Uterus (tissue), 4 donors: ENCODE data around the gene NFIC. TPM values are rescaled to one million over a fixed set of nuclear protein-coding genes. Genes with fewer than 3 reads are reported as not detected.
"Not testable (repeated sequence)": the region's sequence is repeated elsewhere in the genome, so short reads cannot be mapped to it uniquely, and the experiment has no call there.

Experiments used
- DNase-seq, 2 donors: peaks; one replicate each; pipeline ENCODE4 v3.0.0-alpha.2; 2019 to 2020
- H3K27ac ChIP-seq, 2 donors: fragments of 200-600 bp; sonication (generic); 1 replicate in 1 of 2; 2 replicates in 1 of 2; pipeline ENCODE4 v1.5.1; 2016 to 2018
- H3K27me3 ChIP-seq, 2 donors: fragments of 200-600 bp; sonication (generic); one replicate each; pipeline ENCODE4 v1.5.1; 2018 to 2019; ENCODE audit warnings: control low read depth in 1 of 2
- H3K36me3 ChIP-seq, 2 donors: fragments of 200-600 bp; sonication (generic); one replicate each; pipeline ENCODE4 v1.5.1; 2019; ENCODE audit warnings: control low read depth in 1 of 2
- H3K4me1 ChIP-seq, 2 donors: fragments of 200-600 bp; sonication (generic); one replicate each; pipeline ENCODE4 v1.5.1; 2018 to 2019; ENCODE audit warnings: control low read depth in 1 of 2
- H3K4me3 ChIP-seq, 2 donors: fragments of 200-600 bp; sonication (generic); 1 replicate in 1 of 2; 2 replicates in 1 of 2; pipeline ENCODE4 v1.5.1; 2018 to 2019; ENCODE audit warnings: mild to moderate bottlenecking in 1 of 2
- H3K9me3 ChIP-seq, 2 donors: fragments of 200-600 bp; sonication (generic); one replicate each; pipeline ENCODE4 v1.5.1; 2019; ENCODE audit warnings: control low read depth in 1 of 2
- POLR2A ChIP-seq, 2 donors: fragments of 450-650 bp; IDR thresholded peaks; one replicate each; pipeline ENCODE4 v1.6.1; 2016; ENCODE audit warnings: antibody characterized with exemption in 2 of 2, mild to moderate bottlenecking in 1 of 2, moderate library complexity in 1 of 2
- intact Hi-C: fragments of 100-400 bp; cut with DNase I; formaldehyde crosslinking; loops from one replicate; pipeline ENCODE4 v1.15.1; 2023; ENCODE audit warnings: low total_unique reads
- total RNA-seq, 4 donors: library from RNA; depleted of rRNA in 3 of 4; stranded (reverse); fragments of >200 nt in 3 of 4; gene quantifications; one replicate each; pipeline versions ENCODE4 v1.1.0 to v1.2.4, GENCODE V29; 2014 to 2023
- TF ChIP-seq, protein P1 (sequence below), 4 experiments: fragments of 200-600 bp in 2 of 4; fragments of 450-650 bp in 2 of 4; sonication (generic) in 2 of 4; IDR thresholded peaks; one replicate each; pipeline ENCODE4 v1.5.1; 2016 to 2019; ENCODE audit warnings: antibody characterized with exemption in 4 of 4, mild to moderate bottlenecking in 2 of 4, moderate library complexity in 1 of 4
- donor health status: DM: yes; HTN: yes; CAD: no.

NFIC gene
- total RNA-seq, 4 donors from 2014 or later = 18.5 to 361 (median 82.9) TPM

DNA sequence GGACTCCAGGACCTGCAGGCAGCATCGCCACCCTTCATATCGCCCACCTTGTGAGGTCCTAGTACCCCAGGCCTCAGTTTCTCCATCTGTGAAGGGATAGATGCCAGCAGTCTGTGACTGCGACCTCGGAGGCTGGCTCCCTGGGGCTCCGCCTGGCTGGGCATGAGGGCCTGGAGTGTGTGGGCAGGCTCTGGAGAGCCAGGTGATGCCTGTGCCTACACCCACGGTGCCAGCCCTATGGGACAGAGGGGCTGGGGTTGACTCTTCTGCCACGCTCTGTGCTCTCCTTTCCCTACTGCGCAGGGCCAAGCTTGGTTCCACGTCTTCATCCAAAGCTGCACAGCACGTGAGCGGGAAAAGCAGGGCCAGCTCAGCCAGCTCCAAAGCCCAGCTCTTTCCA, 26.0 kb upstream of the NFIC start:
- TF ChIP-seq POLR2A (IDR thresholded peaks at IDR 0.05) = no peak
- TF ChIP-seq, protein P1, sequence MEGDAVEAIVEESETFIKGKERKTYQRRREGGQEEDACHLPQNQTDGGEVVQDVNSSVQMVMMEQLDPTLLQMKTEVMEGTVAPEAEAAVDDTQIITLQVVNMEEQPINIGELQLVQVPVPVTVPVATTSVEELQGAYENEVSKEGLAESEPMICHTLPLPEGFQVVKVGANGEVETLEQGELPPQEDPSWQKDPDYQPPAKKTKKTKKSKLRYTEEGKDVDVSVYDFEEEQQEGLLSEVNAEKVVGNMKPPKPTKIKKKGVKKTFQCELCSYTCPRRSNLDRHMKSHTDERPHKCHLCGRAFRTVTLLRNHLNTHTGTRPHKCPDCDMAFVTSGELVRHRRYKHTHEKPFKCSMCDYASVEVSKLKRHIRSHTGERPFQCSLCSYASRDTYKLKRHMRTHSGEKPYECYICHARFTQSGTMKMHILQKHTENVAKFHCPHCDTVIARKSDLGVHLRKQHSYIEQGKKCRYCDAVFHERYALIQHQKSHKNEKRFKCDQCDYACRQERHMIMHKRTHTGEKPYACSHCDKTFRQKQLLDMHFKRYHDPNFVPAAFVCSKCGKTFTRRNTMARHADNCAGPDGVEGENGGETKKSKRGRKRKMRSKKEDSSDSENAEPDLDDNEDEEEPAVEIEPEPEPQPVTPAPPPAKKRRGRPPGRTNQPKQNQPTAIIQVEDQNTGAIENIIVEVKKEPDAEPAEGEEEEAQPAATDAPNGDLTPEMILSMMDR (IDR thresholded peaks at IDR 0.05) = no peak
- Histone ChIP-seq H3K9me3 (no peaks in the 10 kb centered on the region), H3K4me1 (peaks cover 11 to 18% of the 10 kb centered on the region in 2 donors), H3K27ac (no peak overlapping the region), H3K36me3 (no peaks in the 10 kb centered on the region), H3K27me3 (no peaks in the 10 kb centered on the region), H3K4me3 (no peak overlapping the region)
- intact Hi-C loops = no loop called here
- no peak for DNase-seq

DNA sequence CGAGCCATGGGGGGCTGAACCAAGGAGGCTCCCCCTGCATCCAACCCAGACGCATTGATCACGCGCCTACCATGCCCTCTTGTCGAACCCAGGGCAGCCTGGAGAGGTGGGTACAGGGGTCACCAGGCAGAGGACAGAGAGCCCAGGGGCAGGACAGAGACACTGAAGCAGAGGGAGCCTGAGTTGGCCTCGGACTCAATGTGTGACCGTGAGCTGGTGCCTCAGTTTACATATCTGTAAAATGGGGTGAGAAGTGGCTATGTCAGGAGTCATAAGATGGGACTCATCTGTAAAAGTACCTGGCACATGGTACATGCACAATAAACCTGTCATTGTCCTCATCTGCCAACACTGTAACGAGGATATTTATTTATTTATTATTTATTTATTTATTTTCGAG, 24.1 kb upstream of the NFIC start:
- no peak for DNase-seq
- no peaks in the 10 kb centered on the region for H3K9me3 ChIP-seq
- peaks cover 10 to 21% of the 10 kb centered on the region in 2 donors for H3K4me1 ChIP-seq
- H3K27ac ChIP-seq = peak overlapping the region in 1 of 2 donors; percentile 84
- H3K4me3 ChIP-seq = no peak overlapping the region
- no peaks in the 10 kb centered on the region for H3K27me3 ChIP-seq
- intact Hi-C loops = no loop called here
- no peaks in the 10 kb centered on the region for H3K36me3 ChIP-seq
- TF ChIP-seq, protein P1 (IDR thresholded peaks at IDR 0.05) = no peak
- no peak for TF ChIP-seq POLR2A (IDR thresholded peaks at IDR 0.05)

DNA sequence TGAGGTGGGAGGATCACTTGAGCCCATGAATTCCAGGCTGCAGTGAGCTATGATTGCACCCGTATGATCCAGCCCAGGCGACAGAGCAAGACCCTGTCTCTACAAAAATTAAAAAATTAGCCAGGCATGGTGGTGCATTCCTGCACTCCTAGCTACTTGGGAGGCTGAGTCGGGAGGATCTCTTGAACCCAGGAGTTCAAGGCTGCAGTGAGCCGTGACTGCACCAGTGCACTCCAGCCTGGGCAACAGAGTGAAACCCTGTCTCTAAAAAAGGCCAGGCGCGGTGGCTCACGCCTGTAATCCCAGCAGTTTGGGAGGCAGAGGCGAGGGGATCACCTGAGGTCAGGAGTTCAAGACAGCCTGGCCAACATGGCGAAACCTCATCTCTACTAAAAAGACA, 23.4 kb upstream of the NFIC start:
- H3K9me3 ChIP-seq, H3K4me3 ChIP-seq, DNase-seq, H3K27me3 ChIP-seq, intact Hi-C loops, H3K36me3 ChIP-seq: not testable (repeated sequence)
- Histone ChIP-seq H3K4me1 (peaks cover 4 to 15% of the 10 kb centered on the region in 2 donors), H3K27ac (peak overlapping the region; percentile 84 to 94)

DNA sequence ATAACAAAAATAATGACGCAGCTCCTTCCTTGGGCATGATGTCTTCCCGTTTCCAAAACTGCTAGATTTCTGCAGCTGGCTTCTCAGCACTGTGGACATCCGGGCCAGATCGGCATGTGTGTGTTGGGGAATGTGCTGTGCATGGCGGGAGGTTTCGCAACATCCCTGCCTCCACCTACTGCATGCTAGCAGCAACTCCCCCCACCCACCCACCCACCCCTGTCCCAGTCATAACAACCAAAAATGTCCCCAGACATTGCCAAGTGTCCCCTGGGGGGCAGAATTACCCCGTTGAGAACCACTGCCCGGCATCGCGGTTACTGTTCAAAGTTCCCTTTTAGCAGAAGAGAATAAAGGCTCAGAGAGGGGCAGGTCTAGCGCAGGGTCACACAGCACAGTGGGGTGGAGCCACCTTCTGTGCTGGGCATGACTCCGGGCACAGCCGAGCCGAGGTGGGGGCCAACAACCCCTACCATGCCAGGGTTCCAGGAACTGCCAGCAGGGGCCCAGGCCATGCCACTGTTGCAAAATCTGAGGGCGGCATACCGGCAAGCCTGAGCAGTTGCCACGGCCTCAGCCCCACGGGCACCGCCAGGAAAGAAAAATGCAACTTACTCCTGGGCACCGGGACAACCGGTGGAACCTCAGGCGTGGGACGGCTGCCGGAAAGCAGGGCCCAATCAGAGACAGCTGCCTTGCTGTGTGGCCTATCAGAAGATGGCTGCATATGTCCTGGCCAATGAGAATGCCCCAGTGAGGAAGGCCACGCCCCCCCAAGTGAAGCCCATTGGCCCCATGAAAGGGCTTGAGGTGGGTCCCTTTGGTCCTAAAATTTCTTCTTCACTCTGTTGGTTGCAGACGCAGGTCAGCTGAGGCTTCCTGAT, 22.5 kb upstream of the NFIC start:
- H3K4me3 ChIP-seq = peak overlapping the region; percentile 14 to 19
- no peaks in the 10 kb centered on the region for H3K36me3 ChIP-seq
- H3K27me3 ChIP-seq = no peaks in the 10 kb centered on the region
- intact Hi-C loops = no loop called here
- DNase-seq = peak; percentile 88
- H3K9me3 ChIP-seq = no peaks in the 10 kb centered on the region
- TF ChIP-seq POLR2A (IDR thresholded peaks at IDR 0.05) = no peak
- TF ChIP-seq, protein P1 (IDR thresholded peaks at IDR 0.05) = peak in 1 of 4 experiments; percentile 13
- H3K27ac ChIP-seq = peak overlapping the region; percentile 84 to 94
- peaks cover 4 to 9% of the 10 kb centered on the region in 2 donors for H3K4me1 ChIP-seq

DNA sequence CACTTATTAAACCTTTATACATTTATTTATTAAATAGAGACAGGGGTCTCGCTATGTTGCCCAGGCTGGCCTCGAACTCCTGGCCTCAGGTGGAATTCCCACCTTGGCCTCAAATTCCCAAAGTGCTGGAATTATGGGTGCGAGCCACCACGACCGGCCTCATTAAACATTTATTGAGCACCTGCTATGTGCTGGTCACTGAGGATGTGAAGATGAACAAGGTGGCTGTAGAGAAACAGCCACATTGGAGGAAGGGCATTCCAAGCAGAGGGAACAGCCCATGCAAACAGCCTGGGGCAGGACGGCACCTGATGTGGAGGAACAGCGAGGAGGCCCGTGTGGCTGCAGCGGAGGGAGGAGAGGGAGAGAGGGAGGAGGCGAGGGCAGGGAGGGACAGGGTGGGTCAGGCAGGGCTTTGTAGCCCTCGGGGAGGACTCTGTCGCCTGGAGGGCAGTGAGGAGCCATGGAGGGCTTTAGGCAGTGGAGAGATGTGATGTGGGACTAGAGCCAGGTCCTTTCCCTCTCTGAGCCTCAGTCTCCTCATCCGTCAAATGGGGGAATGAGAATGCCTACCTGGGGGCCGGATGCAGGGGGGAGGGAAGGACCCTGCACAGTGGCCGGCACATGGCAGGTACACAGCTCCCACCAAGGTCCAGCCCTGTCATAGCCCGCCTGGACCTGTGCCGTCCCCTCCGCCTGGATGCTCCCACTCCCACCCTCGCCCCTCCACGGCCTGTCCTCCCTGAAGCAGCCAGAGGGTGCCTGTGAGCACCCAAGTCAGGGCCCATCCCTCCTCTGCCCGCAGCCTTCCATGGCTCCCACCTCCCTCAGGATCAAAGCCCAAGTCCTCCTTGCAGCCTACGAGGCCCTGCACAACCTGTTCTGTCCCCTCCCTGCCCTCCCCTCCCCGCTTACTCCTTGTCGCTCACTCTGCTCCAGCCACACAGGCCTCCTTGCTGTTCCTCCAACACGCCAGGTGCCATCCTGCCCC, 21.5 kb upstream of the NFIC start:
- no peaks in the 10 kb centered on the region for H3K27me3 ChIP-seq
- intact Hi-C loops = no loop called here
- H3K4me3 ChIP-seq = no peak overlapping the region
- no peaks in the 10 kb centered on the region for H3K9me3 ChIP-seq
- H3K4me1 ChIP-seq = peaks cover 4 to 9% of the 10 kb centered on the region in 2 donors
- H3K36me3 ChIP-seq = no peaks in the 10 kb centered on the region
- TF ChIP-seq POLR2A (IDR thresholded peaks at IDR 0.05) = no peak
- TF ChIP-seq, protein P1 (IDR thresholded peaks at IDR 0.05) = no peak
- H3K27ac ChIP-seq = peak overlapping the region; percentile 84 to 94
- DNase-seq = peak; percentile 25 to 26
